H1 (cell line): ENCODE measurements around the gene LTBP4.

Experiments
- EP300 ChIP-seq, 2 experiments: IDR thresholded peaks; 1 replicate in 1 of 2; 2 replicates in 1 of 2; pipeline ENCODE4 v1.6.1; 2011 to 2012; ENCODE audit warnings: low read depth in 2 of 2, low read length in 2 of 2, mild to moderate bottlenecking in 2 of 2, borderline replicate concordance in 1 of 2, inconsistent platforms in 1 of 2, moderate library complexity in 1 of 2
- EZH2 ChIP-seq: fragments of 200-600 bp; sonication (generic); IDR thresholded peaks from 2 replicates; pipeline ENCODE4 v1.7.1; 2012; ENCODE audit warnings: low read depth, mild to moderate bottlenecking, moderate library complexity, low read length, inconsistent platforms; ENCODE audit not compliant: severe bottlenecking
- HDAC6 ChIP-seq: IDR thresholded peaks from one replicate; pipeline ENCODE4 v1.7.1; 2012; ENCODE audit warnings: low read depth, mild to moderate bottlenecking, inconsistent platforms, low read length, moderate library complexity
- JUN ChIP-seq: IDR thresholded peaks from 2 replicates; pipeline ENCODE4 v1.6.1; 2011; ENCODE audit warnings: low read depth, mild to moderate bottlenecking, improper control_type of control experiment, low read length
- KDM1A ChIP-seq: fragments of 200-600, 300-600 bp; sonication (generic); IDR thresholded peaks from 2 replicates; pipeline ENCODE4 v1.7.1; 2016; ENCODE audit warnings: mild to moderate bottlenecking, low read length, borderline replicate concordance
- POLR2A ChIP-seq, 2 experiments: IDR thresholded peaks; 1 replicate in 1 of 2; 2 replicates in 1 of 2; pipeline ENCODE4 v1.6.1; 2011; ENCODE audit warnings: low read depth in 2 of 2, low read length in 2 of 2, mild to moderate bottlenecking in 2 of 2; ENCODE audit errors: control extremely low read depth in 1 of 2
- RAD21 ChIP-seq, 2 experiments: IDR thresholded peaks in 1 of 2; conservative IDR thresholded peaks in 1 of 2; 2 replicates each; pipeline ENCODE4 v1.6.1; 2011; ENCODE audit warnings: low read depth in 2 of 2, low read length in 2 of 2, improper control_type of control experiment in 1 of 2, inconsistent platforms in 1 of 2, mild to moderate bottlenecking in 1 of 2, moderate library complexity in 1 of 2
- SIX5 ChIP-seq: IDR thresholded peaks from 2 replicates; pipeline ENCODE4 v1.6.1; 2011; ENCODE audit warnings: mild to moderate bottlenecking, low read depth, low read length
- SP1 ChIP-seq: IDR thresholded peaks from 2 replicates; pipeline ENCODE4 v1.6.1; 2011; ENCODE audit warnings: low read depth, low read length
- TAF7 ChIP-seq: optimal IDR thresholded peaks from 2 replicates; pipeline ENCODE3; 2011; ENCODE audit warnings: low read depth, mild to moderate bottlenecking, inconsistent platforms, low read length, moderate library complexity, borderline replicate concordance
- TBP ChIP-seq: IDR thresholded peaks from 2 replicates; pipeline ENCODE4 v1.6.1; 2011; ENCODE audit warnings: low read depth, low read length, improper control_type of control experiment
- YY1 ChIP-seq: IDR thresholded peaks from 2 replicates; pipeline ENCODE4 v1.6.1; 2011; ENCODE audit warnings: low read depth, mild to moderate bottlenecking, low read length

- no peak for TF ChIP-seq YY1
- TF ChIP-seq SP1, result no peak
- no peak for TF ChIP-seq EZH2
- no peak for TF ChIP-seq TAF7
- TF ChIP-seq KDM1A, result no peak
- TF ChIP-seq JUN, result no peak
- TF ChIP-seq SIX5, result no peak
- no peak for TF ChIP-seq RAD21 (IDR thresholded peaks at IDR 0.05 in 1 of 2, conservative IDR thresholded peaks at IDR 0.05 in 1 of 2; ENCODE audit: low read depth in 2 of 2, low read length in 2 of 2)
- no peak for TF ChIP-seq TBP
- no peak for TF ChIP-seq HDAC6
- no peak for TF ChIP-seq EP300 (IDR thresholded peaks at IDR 0.05; ENCODE audit: borderline replicate concordance in 1 of 2, low read depth in 2 of 2, low read length in 2 of 2)
- no peak for TF ChIP-seq POLR2A (IDR thresholded peaks at IDR 0.05; ENCODE audit: control extremely low read depth in 1 of 2, low read depth in 2 of 2, low read length in 2 of 2)
Measured at GRCh38 chr19:40616941-40617340, 15.8 kb downstream of the LTBP4 start.
